GM12892 (cell line): ENCODE results near the gene SLC6A16.
"Not testable (repeated sequence)": the region's sequence is repeated elsewhere in the genome, so short reads cannot be mapped to it uniquely, and the experiment has no call there.

Experiments
- DNase-seq: peaks from one replicate; pipeline ENCODE4 v3.0.0; 2011; ENCODE audit not compliant: insufficient read length
- FAIRE-seq: peaks from 2 replicates; lab custom pipeline; 2011; peaks lifted over from hg19 to GRCh38; lab: Jason Lieb, UNC
- POLR2A ChIP-seq: IDR thresholded peaks from 2 replicates; pipeline ENCODE4 v1.6.1; 2011; ENCODE audit warnings: low read depth, low read length, control low read depth
- POLR2AphosphoS5 ChIP-seq: IDR thresholded peaks from 2 replicates; pipeline ENCODE4 v1.6.1; 2011; ENCODE audit warnings: low read depth, low read length, control low read depth
- TAF1 ChIP-seq: IDR thresholded peaks from 2 replicates; pipeline ENCODE4 v1.6.1; 2011; ENCODE audit warnings: low read depth, mild to moderate bottlenecking, control low read depth, low read length, borderline replicate concordance

Gene SLC6A16

DNA sequence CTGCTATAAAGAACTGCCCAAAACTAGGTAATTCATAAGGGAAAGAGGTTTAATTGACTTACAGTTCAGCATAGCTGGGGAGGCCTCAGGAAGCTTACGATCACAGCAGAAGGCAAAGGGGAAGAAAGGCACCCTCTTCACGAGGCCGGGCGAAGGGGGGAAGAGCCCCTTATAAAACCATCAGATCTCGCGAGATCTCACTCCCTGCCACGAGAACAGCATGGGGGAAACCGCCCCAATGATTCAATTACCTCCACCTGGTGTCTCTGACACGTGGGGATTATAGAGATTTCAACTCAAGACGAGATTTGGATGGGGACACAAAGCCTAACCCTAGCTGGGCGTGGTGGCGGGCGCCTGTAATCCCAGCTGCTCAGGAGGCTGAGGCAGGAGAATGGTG lies 42.8 kb downstream of the SLC6A16 start:
- TF ChIP-seq POLR2AphosphoS5 = no peak
- TF ChIP-seq POLR2A = no peak
- no peak for TF ChIP-seq TAF1
- FAIRE-seq (no peak), DNase-seq (no peak)

DNA sequence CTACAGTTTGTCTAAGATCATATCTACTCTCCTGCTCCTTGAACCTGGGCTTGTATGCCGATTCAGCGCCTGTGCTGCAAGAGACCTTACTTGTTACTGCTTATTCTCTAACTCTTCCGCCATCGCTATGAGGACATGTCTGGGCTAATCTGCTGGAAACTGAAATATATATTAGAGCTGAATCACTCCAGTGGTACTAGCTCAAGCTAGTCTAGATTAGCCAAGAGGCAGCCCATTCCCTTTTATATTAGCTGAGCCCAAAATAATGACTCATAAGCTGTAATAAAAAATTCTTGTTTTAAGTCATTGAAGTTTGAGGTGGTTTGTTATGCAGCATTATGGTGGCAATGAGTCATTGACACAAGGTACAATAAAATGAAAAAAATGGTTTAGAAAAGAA lies 52.8 kb downstream of the SLC6A16 start:
- TF ChIP-seq POLR2AphosphoS5 = no peak
- no peak for TF ChIP-seq TAF1
- no peak for TF ChIP-seq POLR2A
- no peak for DNase-seq

GRCh38 chr19:49271080-49271753 lies 53.8 kb downstream of the SLC6A16 start:
- DNase-seq = no peak
- no peak for FAIRE-seq
- TF ChIP-seq POLR2AphosphoS5 = no peak
- TF ChIP-seq POLR2A = no peak
- no peak for TF ChIP-seq TAF1

More for the DNA sequence above, 52.8 kb downstream of the SLC6A16 start:
- no peak for FAIRE-seq

DNA sequence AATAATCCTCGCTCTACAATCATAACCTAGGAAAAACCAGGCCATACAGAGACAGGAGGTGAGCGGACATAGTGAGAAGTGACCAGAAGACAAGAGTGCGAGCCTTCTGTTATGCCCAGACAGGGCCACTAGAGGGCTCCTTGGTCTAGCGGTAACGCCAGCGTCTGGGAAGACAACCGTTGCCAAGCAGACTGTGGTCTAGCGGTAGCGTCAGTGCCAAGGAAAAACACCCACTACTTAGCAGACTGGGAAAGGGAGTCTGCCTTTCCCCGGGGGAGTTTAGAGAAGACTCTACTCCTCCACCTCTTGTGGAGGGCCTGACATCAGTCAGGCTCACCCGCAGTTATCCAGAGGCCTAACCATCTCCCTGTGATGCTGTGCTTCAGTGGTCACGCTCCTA lies 58.6 kb downstream of the SLC6A16 start:
- DNase-seq, FAIRE-seq: not testable (repeated sequence)

GRCh38 chr19:49264258-49264657 lies 60.7 kb downstream of the SLC6A16 start:
- TF ChIP-seq POLR2AphosphoS5 = no peak
- DNase-seq (no peak), FAIRE-seq (no peak)

GRCh38 chr19:49261602-49262001 lies 63.4 kb downstream of the SLC6A16 start:
- DNase-seq = no peak
- FAIRE-seq = no peak
- no peak for TF ChIP-seq TAF1
- no peak for TF ChIP-seq POLR2AphosphoS5
- no peak for TF ChIP-seq POLR2A

- no peak for FAIRE-seq
- TF ChIP-seq POLR2A (no peak), POLR2AphosphoS5 (no peak), TAF1 (no peak)
Measured at GRCh38 chr19:49256691-49257090, 68.3 kb downstream of the SLC6A16 start.

GRCh38 chr19:49255674-49256073 lies 69.3 kb downstream of the SLC6A16 start:
- no peak for TF ChIP-seq POLR2A
- no peak for TF ChIP-seq POLR2AphosphoS5
- no peak for TF ChIP-seq TAF1
- DNase-seq (no peak), FAIRE-seq (no peak)

More at GRCh38 chr19:49256691-49257090, 68.3 kb downstream of the SLC6A16 start:
- no peak for DNase-seq

- TF ChIP-seq POLR2AphosphoS5 = no peak
- TF ChIP-seq TAF1 = no peak
- TF ChIP-seq POLR2A = no peak
- FAIRE-seq = no peak
Measured at GRCh38 chr19:49249933-49250332, 75.1 kb downstream of the SLC6A16 start.

GRCh38 chr19:49247676-49248075 lies 77.3 kb downstream of the SLC6A16 start:
- FAIRE-seq (no peak), DNase-seq (no peak)
- TF ChIP-seq POLR2A (no peak), POLR2AphosphoS5 (no peak)

More at GRCh38 chr19:49249933-49250332, 75.1 kb downstream of the SLC6A16 start:
- no peak for DNase-seq

- no peak for TF ChIP-seq POLR2A
- no peak for TF ChIP-seq TAF1
- TF ChIP-seq POLR2AphosphoS5 = no peak
- FAIRE-seq (no peak), DNase-seq (no peak)
Measured at GRCh38 chr19:49244256-49244655, 80.7 kb downstream of the SLC6A16 start.

DNA sequence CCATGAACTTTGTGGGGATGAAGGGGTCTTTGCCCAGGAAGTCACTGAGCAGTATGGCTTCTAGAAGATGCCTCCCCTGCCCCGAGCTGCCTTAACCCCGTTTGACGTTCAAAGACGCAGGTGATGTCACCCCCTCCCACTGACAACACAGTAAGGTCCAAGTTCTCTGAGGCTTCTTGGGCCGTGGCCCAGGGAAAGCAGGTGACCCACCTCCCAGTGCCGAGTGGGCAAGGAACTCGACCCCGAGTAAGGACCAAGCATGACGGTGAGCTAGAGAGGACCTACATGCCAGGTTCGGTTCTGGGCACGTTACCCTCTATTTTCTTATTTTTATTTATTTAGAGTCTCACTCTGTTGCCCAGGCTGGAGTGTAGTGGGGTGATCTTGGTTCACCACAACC lies 81.3 kb downstream of the SLC6A16 start:
- DNase-seq = no peak
- TF ChIP-seq TAF1 (no peak), POLR2AphosphoS5 (no peak), POLR2A (no peak)
- no peak for FAIRE-seq

DNA sequence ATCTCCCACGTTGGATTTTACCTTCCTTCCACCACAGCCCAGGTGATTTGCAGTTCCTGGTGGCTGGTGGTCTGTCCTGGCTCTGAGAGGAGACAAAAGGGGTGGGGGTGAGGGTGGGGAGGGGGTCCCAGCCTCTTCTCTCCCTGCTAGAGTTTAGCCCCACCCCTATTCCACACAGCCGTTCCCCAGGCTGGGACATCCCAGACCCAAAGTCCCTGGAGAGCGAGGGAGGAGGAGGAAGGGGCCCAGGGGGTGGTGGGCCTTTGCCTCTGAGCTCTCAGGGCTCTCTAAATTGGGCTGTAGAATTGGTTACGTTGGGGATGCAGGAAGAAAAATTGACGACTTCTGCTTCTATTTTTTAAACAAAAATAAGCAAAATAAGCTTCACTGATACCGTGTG lies 81.9 kb downstream of the SLC6A16 start:
- TF ChIP-seq POLR2A (no peak), TAF1 (no peak), POLR2AphosphoS5 (no peak)
- FAIRE-seq (no peak), DNase-seq (no peak)
